GM12892 (cell line): ENCODE results near the gene RBP7.

ENCODE experiments used
- POLR2A ChIP-seq: IDR thresholded peaks from 2 replicates; pipeline ENCODE4 v1.6.1; 2011; ENCODE audit warnings: low read depth, low read length, control low read depth
- POLR2AphosphoS5 ChIP-seq: IDR thresholded peaks from 2 replicates; pipeline ENCODE4 v1.6.1; 2011; ENCODE audit warnings: low read depth, low read length, control low read depth

DNA sequence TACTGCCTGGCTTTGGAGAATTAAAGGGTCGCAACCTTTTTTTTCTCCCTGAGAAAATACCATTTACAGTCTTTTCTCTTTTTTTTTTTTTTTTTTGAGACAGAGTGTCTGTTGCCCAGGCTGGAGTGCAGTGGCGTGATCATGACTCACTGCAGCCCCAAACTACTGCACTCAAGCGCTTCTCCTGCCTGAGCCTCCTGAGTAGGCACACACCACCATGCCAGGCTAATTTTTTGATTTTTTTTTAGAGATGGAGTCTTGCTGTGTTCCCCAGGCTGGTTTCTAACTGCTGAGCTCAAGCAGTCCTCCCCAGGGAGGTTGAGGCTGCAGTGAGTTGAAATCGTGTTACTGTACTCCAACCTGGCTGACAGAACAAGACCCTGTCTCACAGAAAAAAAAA is 60.3 kb downstream of the RBP7 start:
- TF ChIP-seq POLR2A: no peak
- TF ChIP-seq POLR2AphosphoS5: no peak
